ENCODE measurements around the gene PIK3R1.

The PIK3R1 gene

GRCh38 chr5:68215208-68215897 is at the start of gene PIK3R1:
PIK3R1 (plus strand) TSS chr5:68215756; CDS start chr5:68226676, 10,920 bp downstream.
- peak; percentile 94 for DNase-seq

DNA sequence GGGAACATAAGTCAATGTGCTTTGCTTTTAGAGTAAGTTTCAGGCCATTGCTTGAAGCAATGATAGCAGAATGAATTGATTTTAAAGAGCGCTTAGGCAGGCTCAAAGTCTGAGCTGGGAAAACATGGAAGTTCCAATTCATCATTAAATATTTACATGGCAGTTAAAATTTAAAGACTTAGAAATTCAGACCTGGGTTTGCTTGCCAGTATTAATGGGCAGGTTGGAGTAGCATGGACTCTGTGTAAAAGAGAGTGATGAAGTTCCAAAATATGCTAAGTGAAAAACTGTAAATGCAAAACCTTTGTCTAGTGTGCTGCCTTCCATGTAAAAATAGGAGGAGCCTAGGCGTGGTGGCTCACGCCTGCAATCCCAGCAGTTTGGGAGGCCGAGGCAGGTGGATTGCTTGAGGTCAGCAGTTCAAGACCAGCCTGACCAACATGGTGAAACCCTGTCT is 48.3 kb upstream of the PIK3R1 start:
- DNase-seq, result no peak

- DNase-seq, result no peak
These were observed 45.7 kb upstream of the PIK3R1 start for GRCh38 chr5:68169903-68170302.

DNA sequence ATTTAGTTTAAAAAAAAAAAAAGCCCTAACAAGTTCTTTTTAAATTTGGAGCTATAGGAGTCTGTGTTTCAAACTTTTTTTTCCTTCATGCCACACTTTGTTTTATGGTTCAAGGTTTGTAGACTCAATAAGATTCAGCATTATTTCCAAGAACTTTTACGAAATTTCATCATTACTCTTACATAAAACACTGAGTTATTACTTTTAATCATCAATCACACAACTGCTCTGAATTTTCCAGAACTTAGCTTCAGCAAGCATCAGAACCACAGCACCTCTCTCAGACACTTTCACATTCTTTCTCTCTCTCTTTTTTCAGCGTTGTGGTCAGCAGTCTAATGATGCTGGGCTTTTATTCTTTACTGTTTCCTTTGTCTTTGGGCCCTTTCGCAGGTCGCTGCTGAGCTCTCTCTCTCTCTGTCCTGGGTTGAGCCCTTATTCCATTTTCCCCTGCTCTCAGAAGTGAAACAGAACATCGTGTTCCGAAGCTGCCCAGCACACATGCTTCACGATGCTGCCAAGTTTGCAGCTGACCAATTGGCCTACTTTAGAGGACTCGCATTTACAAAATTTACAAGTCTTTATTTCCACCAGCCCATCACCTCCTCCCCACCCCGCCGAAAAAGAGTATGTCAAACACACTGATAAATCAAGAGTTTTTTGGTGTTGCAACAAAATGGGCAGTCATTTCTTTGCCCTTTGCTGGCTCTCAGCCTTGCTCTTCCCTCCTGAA is 44.6 kb upstream of the PIK3R1 start:
- no peak for DNase-seq

- DNase-seq, result no peak
These were observed 43.2 kb upstream of the PIK3R1 start for GRCh38 chr5:68172314-68172713.

DNA sequence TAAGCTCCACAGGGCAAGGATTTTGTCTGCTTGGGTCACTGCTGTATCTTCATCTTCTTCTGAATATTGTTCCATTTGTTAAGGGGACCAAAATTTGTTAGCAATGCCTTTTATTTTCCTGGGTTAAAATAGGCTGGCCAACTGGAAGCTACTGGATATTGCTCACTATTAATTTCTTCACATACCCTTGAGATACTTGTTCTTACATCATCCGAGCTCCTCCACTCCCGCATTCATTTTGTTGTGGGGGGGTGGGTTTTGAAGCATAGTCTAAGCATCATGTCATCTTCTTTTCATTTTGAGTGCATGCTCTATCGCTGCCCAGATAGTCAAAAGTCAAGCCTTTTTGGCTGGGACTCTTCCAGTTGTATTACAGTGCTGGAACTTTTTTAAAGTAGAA is 42.5 kb upstream of the PIK3R1 start:
- DNase-seq, result no peak

DNA sequence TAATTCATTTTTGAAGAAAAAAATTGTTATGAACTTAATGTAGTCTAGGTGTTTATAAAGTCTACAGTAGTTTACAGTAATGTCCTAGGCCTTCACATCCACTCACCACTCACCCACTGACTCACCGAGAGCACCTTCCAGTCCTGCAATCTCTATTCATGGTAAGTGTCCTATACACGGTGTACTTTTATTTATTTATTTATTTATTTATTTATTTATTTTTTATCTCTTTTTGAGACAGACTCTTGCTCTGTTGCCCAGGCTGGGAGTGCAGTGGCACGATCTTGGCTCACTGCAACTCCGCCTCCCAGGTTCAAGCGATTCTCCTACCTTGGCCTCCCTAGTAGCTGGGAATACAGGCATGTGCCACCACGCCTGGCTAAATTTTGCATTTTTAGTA is 39.3 kb upstream of the PIK3R1 start:
- DNase-seq, result no peak

- no peak for DNase-seq
These were observed 38.6 kb upstream of the PIK3R1 start for GRCh38 chr5:68176802-68177479.

DNA sequence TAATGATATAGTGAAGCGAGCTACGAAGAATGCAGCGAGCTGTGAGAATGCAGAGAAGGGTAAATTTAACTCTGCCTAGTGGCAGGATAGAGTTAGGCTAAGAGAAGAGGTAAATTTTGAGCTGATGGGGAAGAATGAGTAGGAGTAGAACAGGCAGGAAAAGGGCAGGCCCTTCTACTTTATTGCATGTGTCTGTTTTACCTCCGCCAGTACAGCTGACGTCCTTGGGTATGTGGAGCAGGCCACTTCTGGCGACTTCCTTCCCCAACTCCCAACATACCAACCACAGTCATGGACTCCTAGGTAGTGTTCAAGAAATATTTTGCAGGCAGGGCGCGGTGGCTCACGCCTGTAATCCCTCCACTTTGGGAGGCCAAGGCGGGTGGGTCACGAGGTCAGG is 37.9 kb upstream of the PIK3R1 start:
- no peak for DNase-seq

DNA sequence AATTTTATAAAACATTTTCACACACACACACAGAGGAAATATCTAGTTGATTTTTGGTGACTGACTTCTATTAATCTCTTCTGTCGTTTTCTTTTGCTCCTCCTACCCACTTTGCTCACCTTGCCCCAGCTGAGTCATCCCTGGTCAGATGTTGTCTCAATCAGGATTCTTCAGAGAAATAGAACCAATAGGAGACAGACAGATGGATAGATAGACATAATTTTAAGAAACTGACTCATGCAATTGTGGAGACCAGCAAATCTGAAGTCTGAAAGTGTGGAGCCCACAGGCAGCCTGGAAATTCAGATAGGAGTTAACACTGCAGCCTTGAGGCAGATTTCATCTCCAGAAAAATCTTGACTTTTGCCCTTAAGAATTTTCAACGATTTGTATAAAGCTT is 37.0 kb upstream of the PIK3R1 start:
- no peak for DNase-seq

DNA sequence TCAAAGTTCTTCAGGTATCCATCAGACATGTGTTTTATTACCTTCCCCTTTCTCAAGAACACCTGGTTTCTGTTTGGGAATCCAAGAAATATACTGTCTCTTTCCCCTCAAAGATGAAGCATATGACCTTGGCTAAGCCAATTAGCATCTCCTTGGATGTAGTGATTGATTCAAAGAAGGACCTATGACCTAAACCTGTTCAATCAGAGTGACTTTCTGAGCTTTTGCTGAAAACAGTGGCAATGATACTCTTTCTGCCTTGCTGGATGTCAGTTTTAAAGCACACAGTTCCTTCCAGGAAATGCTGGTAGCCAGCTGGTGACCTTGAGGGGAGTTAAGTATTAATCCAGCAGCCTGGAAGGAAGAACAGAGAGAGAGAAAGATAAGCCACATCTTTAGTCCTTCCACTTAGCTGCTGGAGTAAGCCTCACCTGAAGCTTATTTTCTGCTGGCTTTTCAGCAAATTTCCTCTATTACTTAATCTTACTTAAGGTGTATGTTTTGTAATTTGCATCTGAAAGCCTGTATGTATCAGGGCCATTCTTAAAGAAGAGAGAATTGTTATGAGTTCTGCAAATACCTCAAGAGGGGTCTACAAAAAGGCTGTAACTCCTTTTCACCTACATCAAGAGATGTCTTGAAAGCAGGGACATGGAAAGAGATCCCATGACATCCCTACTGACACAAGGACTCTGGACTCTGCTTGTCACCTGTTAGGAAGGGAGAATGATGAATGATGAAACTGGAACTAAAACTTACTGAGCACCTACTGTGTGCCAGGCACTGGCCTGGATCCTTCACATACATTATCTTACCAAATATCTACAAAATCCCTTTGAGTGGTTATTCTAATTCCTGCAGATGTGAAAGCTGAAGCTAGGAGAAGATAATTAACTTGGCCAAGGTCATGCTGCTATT is 35.2 kb upstream of the PIK3R1 start:
- DNase-seq, result no peak

- no peak for DNase-seq
These were observed 34.4 kb upstream of the PIK3R1 start for GRCh38 chr5:68181039-68181599.

DNA sequence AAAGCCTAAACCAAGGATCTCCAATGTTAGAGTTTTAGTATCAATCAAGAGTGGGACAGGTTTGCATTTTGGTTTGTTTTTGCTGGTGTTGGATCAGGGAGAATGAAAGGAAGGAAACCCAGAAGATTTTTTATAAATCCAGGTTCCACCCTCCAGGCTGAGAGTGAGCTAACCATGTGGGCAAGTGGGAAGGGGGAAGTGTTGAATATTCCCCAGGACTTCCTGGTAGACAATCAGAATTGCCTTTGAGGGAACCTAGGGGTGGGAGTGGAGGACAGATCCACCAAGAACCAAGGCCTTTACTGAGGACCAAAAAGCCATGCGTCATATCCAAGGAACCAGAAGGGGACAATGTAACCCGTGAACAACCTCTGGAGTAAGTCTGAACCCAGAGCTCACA is 33.5 kb upstream of the PIK3R1 start:
- no peak for DNase-seq

- no peak for DNase-seq
These were observed 33.0 kb upstream of the PIK3R1 start for GRCh38 chr5:68182534-68182933.

DNA sequence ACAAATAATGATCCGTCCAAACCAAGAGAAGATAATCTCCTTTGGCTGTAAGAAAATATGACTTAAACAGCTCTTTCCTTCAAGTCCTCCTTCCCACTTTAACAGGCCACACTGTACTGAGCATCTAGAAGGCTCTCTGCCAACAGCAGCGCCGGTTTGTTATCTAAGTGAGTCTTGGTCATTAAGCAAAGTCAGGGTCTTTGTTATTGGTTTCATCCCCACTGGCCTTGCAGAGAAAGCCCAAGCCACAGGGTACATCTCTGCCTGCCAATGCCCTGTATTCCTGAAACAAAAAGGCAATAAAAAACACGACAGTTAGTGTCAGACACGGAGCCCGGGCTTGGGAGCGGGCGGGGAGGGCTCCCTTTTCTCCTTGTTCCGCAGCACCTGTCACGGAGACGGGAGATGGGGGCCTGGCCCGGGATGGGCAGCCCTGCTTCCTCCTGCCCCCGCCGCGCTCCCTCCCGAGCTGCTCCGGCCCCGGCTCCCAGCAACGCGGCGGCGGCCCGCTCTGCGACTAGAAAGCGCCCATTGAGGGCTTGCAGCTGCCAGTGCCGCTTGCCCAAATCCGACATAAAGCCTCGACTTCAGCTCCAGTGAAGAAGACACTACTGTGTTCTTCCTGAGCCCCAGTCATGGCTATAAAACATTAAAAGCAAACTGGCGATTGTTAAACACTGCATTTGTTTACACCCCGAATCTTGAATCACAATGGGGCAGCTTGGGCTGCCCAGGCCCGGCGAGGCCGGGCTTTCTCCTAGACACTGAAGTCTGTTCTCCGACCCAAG is 28.1 kb upstream of the PIK3R1 start:
- no peak for DNase-seq

DNA sequence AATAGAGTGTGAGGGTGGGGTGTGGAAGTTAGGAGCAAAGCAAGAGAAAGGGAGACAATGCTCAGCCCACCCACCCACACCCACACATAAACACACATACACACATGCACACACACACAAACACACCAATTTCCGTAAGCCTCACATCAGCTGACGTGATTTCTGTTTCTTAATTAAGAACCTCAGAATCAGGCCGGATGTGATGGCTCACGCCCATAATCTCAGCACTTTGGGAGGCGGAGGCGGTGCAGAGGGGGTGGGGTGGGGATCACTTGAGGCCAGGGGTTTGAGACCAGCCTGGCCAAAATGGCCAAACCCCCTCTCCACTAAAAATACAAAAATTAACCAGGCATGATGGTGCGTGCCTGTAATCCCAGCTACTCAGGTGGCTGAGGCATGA is 26.4 kb upstream of the PIK3R1 start:
- DNase-seq, result no peak

GRCh38 chr5:68189613-68190012 is 25.9 kb upstream of the PIK3R1 start:
- DNase-seq, result no peak

DNA sequence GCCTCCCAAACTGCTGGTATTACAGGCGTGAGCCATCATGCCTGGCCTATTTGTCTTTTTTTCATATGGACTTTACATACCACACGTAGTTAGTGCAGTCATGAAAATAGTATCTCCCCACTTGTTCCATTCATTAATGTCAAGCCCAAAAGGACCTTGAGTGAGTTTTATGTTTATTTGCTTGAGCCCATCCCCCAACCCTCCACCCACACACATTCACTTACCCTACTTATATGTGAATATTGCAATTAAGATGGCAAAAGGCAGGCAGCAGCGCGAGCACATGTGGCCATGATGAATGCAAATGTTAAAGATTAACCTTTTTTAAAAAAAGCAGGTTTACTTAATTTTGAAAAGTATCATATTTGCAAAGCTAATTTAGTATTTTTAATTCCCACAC is 24.9 kb upstream of the PIK3R1 start:
- DNase-seq, result no peak

DNA sequence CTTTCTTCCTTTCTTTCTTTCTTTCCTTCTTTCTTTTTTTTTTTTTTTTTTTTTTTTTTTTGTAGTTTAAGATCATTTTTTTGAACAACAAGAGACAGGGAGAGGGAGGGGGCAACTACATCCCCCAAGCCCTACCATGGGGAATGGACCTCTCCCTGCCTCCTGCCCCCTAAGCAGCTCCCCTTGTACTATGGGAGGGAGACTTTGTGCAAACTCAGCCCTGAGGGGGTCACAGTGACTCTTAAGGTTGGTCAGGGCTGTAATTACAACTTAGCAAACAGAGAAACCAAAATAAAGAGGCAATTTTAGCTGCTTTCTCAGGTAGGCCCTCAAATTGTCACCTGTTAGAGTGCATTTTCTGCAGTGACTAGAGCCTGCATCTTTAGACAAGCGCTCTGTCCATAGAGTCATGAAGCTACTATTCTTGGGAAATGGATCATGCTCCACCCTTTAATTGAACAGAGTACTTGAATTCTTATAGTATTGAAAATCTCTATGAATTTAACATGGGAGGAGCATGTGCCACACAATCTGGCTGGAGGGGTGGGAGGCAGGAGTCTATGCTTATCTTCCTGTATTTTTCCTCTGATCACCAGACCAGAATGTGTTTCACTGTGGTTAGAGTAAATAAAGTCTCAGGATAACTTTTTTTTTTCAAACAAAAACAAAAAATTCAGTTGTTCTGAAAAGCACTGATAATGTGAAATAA is 24.3 kb upstream of the PIK3R1 start:
- no peak for DNase-seq

GRCh38 chr5:68192679-68193060 is 22.9 kb upstream of the PIK3R1 start:
- no peak for DNase-seq

- DNase-seq, result no peak
These were observed 22.0 kb upstream of the PIK3R1 start for GRCh38 chr5:68193481-68194036.

Data from stimulated activated CD4-positive, alpha-beta T cell treated with anti-CD3 and anti-CD28 coated beads, Interleukin-4, amount 100 ng/mL, for 1 hour (primary cell).